ENCODE results near the gene PLD3. TPM values are rescaled to one million over a fixed set of nuclear protein-coding genes. Genes with fewer than 3 reads are reported as not detected.

Gene PLD3
- total and polyA plus RNA-seq, 9 donors: 120 to 301 (median 209) TPM

DNA sequence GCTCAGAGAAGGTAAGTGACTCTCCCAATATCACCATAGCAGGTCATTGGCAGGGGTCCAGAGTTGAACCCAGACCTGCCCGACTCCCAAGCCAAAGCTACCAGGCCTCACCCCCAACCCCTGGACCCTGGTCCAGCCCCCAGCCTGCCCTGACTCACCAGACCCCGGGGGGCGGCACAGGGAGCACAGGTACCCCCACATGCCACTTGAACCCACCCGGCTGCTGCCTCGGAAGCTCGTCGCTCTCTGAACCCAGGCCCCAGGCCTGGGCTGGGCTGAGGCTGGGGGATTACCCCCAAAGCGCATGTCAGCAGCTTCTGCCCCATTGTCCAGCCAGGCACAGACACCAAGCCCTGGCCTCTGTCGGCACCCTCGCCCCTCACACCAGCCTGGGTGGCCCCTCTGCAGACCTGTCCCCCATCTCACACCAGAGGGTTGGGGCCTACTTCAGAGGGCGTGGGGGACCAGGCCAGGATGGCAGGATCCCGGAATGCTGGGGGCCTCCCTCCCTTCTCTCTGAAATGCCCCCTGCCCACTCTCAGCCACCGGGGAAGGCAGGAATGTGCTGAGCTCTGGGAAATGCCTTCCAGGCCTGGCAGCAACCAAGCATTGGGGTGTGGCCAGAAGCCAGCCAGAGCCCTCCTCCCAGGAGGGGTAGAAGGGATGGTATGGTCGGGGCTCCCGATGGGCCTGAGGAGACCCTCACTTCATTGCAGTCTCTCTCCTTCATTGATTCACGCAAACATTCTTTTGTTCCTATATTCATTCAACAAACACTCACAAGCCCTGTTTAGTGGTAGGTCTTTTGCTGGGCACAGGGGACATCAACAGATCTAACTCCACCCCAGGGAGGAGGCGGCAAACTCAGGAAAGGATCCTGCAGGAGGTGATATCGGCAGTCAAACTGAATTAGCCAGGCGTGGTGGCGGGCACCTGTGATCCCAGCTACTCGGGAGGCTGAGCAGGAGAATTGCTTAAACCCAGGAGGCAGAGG lies 66.3 kb downstream of the PLD3 start:
- TF ChIP-seq POLR2A (IDR thresholded peaks at IDR 0.05) (no peak), EP300 (IDR thresholded peaks at IDR 0.05) (no peak)
- TF ChIP-seq, protein P1, sequence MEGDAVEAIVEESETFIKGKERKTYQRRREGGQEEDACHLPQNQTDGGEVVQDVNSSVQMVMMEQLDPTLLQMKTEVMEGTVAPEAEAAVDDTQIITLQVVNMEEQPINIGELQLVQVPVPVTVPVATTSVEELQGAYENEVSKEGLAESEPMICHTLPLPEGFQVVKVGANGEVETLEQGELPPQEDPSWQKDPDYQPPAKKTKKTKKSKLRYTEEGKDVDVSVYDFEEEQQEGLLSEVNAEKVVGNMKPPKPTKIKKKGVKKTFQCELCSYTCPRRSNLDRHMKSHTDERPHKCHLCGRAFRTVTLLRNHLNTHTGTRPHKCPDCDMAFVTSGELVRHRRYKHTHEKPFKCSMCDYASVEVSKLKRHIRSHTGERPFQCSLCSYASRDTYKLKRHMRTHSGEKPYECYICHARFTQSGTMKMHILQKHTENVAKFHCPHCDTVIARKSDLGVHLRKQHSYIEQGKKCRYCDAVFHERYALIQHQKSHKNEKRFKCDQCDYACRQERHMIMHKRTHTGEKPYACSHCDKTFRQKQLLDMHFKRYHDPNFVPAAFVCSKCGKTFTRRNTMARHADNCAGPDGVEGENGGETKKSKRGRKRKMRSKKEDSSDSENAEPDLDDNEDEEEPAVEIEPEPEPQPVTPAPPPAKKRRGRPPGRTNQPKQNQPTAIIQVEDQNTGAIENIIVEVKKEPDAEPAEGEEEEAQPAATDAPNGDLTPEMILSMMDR (IDR thresholded peaks at IDR 0.05): no peak
- H3K9me3 ChIP-seq: no peaks in the 10 kb centered on the region
- no peaks in the 10 kb centered on the region for H3K27me3 ChIP-seq
- H3K4me3 ChIP-seq: no peak overlapping the region
- no peak overlapping the region for H3K27ac ChIP-seq
- 76 to 88% (median 78%) methylated on average over 20 to 21 of the region's 21 CpGs for WGBS, 3 donors
- no peaks in the 10 kb centered on the region for H3K4me1 ChIP-seq (ENCODE audit: insufficient read depth)
- intact Hi-C loops (cut with DNase I): no loop called here
- DNase-seq: no peak
- no peaks in the 10 kb centered on the region for H3K36me3 ChIP-seq

DNA sequence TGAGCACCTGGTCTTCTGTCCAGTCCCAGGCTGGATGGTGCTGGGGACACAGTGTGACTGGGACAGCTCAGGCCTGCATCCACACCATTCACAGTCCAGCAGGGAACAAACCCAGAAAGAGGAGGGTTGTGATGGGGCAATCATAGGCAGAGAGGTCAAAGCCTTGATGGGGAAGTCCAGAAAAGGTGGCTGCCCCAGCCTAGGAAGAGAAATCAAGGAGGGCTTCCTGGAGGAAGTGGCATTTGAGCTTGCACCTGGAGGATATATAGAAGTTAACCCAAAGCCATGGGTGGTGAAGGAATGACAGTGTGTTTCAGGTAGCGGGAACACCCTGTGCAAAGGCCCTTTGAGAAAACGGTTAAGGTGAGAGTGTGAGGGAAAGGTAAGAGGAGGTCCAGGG lies 67.3 kb downstream of the PLD3 start:
- no peak for DNase-seq
- Histone ChIP-seq H3K4me3 (no peak overlapping the region), H3K4me1 (ENCODE audit: insufficient read depth) (no peaks in the 10 kb centered on the region), H3K27me3 (no peaks in the 10 kb centered on the region), H3K9me3 (no peaks in the 10 kb centered on the region), H3K27ac (no peak overlapping the region), H3K36me3 (no peaks in the 10 kb centered on the region)
- TF ChIP-seq EP300 (IDR thresholded peaks at IDR 0.05) (no peak), POLR2A (IDR thresholded peaks at IDR 0.05) (no peak)
- TF ChIP-seq, protein P1 (IDR thresholded peaks at IDR 0.05): no peak
- intact Hi-C loops (cut with DNase I): no loop called here
- 90 to 96% (median 95%) methylated on average over 2 of the region's 2 CpGs for WGBS, 3 donors

DNA sequence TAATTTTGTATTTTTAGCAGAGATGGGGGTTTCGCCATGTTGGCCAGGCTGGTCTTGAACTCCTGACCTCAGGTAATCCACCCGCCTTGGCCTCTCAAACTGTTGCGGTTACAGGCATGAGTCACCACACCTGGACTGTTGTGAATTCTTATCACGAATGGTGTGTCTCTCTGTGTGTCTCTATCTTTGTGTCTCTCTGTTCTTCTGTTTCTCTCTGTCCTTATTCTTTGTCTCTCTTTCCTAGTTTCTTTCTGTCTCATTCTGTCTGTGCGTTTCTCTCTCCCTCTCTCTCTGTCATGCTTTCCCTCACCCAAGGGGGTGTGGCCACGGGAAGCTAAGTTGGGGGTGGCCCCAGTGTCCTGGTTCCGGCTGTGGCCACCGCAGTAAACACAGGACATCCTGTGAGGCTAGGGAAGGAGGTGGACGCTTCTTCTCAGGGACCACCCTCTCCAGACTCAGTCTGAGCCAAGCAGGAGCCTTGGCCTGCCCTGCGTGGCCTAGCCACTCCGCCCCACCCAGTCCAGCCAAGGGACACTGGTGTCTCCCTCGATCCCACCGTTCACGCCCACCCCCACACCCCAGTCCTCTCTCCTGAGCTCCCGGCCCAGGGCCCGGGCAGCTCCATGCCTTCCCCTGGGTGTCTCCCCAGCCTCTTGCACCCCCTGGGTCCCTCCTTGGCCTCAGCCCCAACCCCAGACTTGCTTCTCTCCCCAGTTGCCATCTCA lies 68.6 kb downstream of the PLD3 start:
- TF ChIP-seq POLR2A (IDR thresholded peaks at IDR 0.05) (no peak), EP300 (IDR thresholded peaks at IDR 0.05) (no peak)
- TF ChIP-seq, protein P1 (IDR thresholded peaks at IDR 0.05): no peak
- DNase-seq: no peak
- Histone ChIP-seq H3K4me1 (ENCODE audit: insufficient read depth) (no peaks in the 10 kb centered on the region), H3K4me3 (no peak overlapping the region), H3K27ac (peak overlapping the region in 1 of 2 donors; percentile 58), H3K27me3 (no peaks in the 10 kb centered on the region), H3K9me3 (no peaks in the 10 kb centered on the region), H3K36me3 (no peaks in the 10 kb centered on the region)
- intact Hi-C loops (cut with DNase I): no loop called here
- WGBS, 3 donors: 65 to 72% (median 70%) methylated on average over 16 of the region's 16 CpGs

DNA sequence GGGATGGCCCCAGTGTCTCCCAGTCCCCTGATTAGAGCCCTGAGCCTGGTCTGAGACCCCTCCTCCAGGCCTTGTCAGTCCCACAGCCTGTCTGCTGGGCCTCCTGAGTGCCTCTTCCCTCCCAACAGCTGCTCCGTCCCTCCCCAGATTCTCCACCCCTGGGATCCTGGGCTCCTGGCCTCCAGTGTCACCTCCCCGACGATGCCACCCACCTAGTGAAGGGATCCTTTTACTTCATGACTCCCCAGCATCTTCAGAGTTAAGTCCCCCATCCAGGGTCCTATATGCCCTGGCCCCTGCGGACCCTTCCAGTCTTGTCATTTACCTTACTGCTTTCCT lies 69.1 kb downstream of the PLD3 start:
- WGBS, 3 donors: 73 to 80% (median 73%) methylated on average over 4 of the region's 4 CpGs
- no peaks in the 10 kb centered on the region for H3K9me3 ChIP-seq
- no peaks in the 10 kb centered on the region for H3K36me3 ChIP-seq
- H3K4me1 ChIP-seq (ENCODE audit: insufficient read depth): no peaks in the 10 kb centered on the region
- H3K27me3 ChIP-seq: no peaks in the 10 kb centered on the region
- DNase-seq: no peak
- H3K4me3 ChIP-seq: no peak overlapping the region
- H3K27ac ChIP-seq: no peak overlapping the region
- TF ChIP-seq EP300 (IDR thresholded peaks at IDR 0.05): no peak
- TF ChIP-seq POLR2A (IDR thresholded peaks at IDR 0.05): no peak
- TF ChIP-seq, protein P1 (IDR thresholded peaks at IDR 0.05): no peak
- intact Hi-C loops (cut with DNase I): no loop called here
